Activated T-helper 1 cell treated with anti-CD3 and anti-CD28 coated beads, Interleukin-2, amount 50 U/mL, for 16 hours (primary cell): ENCODE results near the gene MSH2.

Experiments
- DNase-seq, 2 donors: peaks; one replicate each; pipeline ENCODE4 v3.0.0-alpha.2; 2020; ENCODE audit warnings: low read depth in 1 of 2, low spot score in 1 of 2

The MSH2 gene

DNA sequence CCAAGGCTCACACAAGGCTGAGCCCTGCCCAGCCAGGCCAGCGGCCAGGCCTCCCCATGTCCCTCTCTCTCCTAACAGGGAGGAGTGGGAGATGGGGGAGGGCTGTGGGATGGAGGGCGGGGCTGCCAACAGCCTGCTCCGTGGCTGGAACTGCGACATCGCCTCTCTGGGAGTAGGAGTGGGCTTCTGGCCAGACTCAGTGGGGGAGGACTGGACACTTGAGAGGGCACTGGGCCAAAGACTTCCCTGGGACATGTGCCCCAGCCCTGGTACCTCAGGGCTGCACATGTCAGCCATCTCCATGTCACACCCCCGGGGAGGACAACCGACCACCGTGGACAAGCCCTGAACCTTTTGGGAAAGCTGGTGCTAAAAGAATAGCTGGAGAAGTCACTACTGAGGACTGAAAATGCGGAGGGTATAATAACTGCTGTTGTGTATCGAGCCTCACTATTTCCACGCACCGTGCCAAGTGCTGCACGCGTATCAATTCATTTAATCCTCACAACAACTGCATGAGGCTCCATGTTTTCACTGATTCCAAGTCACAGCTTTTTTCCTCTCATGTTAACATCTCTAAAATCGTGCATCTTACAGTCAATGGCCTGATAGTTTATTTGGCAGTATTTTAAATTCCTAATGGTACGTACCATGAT, 127.3 kb downstream of the MSH2 start:
- DNase-seq: no peak

GRCh38 chr2:47531378-47532042, 128.6 kb downstream of the MSH2 start:
- no peak for DNase-seq
